ENCODE data around the gene METTL2A.
A peak's percentile ranks its signal among the peaks of the same experiment; 100 is the strongest.
"Not testable (repeated sequence)": the region's sequence is repeated elsewhere in the genome, so short reads cannot be mapped to it uniquely, and the experiment has no call there.

Gene METTL2A, protein sequence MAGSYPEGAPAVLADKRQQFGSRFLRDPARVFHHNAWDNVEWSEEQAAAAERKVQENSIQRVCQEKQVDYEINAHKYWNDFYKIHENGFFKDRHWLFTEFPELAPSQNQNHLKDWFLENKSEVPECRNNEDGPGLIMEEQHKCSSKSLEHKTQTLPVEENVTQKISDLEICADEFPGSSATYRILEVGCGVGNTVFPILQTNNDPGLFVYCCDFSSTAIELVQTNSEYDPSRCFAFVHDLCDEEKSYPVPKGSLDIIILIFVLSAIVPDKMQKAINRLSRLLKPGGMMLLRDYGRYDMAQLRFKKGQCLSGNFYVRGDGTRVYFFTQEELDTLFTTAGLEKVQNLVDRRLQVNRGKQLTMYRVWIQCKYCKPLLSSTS

DNA sequence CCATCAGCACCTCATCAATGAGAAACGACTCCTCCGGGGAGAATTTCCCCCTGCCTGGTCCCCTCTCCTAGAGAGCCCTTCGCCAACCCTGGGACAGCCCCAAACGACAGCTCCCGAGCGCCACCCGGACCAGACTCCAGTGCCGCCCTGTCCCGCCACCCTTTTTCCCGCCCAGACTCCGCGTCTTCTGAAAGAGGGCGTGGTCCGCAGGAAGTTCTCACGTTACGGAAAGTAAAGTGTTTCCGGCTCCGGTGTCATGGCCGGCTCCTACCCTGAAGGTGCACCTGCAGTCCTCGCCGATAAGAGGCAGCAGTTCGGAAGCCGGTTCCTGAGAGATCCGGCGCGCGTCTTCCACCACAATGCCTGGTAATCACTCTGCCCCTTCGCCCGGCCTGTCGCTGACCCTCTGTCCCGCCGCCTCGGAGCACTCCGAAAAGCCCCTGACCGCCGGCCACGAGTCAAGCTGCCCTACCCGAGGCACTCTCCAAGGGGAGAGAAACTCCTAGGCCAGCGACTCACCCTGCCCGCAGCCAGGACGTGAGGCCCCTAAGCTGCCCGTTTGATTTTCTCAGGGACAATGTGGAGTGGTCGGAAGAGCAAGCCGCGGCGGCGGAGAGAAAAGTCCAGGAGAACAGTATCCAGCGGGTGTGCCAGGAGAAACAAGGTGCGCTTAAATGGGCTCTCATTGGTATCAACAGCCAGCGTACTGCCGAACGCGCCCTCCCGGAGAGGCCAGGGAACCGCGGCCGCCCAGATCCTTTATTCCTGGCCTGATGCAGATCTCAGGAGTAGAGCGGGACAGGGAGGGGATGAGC, at the start of gene METTL2A:
TSS of gene METTL2A (plus strand) at position 251 of the 815 bp plus-strand sequence. CDS start at position 257, 6 bp downstream.
- peak; percentile 89 to 92 for DNase-seq

DNA sequence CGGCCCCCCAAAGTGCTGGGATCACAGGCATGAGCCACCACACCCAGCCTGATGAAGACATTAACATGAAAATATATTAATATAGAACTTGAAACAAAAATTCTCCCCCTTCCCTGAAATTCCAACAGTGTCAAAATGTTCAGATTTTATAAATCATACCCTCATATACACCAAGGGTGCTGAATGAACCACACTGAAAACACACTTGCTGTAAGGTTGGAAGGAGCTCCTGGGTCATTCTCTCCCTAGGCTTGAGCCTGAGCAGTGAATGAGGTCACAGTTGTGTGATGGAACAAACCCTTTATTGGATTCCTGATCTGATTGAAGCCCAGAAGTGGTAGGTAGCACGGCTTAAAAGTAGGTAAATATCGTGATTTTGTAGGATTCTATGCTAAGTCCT, 43.4 kb upstream of the METTL2A start, which contains the start of gene EFCAB3:
TSS of gene EFCAB3 (plus strand) at position 301 of the 400 bp plus-strand sequence. CDS start 2,427 bp downstream, outside the sequence.
- DNase-seq = no peak

DNA sequence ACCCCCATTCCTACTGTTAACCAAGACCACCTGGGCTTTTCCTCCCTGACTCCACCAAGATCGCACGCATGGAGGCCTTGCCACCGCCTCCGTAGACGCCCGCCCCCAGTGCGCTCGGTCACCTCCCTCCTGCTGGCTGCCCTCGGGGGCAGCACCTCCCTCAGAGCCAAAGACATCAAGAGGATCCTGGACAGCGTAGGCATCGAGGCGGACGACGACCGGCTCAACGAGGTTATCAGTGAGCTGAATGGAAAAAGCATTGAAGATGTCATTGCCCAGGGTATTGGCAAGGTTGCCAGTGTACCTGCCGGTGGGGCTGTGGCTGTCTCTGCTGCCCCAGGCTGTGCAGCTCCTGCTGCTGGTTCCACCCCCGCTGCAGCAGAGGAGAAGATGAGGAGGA, 42.1 kb upstream of the METTL2A start:
- DNase-seq = no peak

DNA sequence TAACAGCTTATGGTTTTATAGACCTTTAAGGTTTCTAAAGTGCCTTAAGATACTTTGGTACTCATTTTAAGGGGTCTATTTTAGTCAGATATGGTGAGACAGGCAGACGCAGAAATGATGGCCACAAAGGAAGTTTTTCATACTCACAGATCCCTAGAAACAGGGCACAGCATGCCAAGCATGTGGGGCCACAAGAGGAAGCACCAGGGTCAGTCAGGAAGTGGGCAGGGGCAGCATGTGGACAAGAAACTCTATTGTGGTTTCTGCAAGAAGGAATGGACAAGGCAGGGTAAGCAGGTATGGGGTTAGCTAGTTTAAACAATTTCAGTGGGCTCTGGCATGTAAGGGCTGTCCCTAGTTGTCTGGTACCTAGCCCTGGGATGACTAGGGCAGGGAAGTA, 34.8 kb upstream of the METTL2A start:
- no peak for DNase-seq

DNA sequence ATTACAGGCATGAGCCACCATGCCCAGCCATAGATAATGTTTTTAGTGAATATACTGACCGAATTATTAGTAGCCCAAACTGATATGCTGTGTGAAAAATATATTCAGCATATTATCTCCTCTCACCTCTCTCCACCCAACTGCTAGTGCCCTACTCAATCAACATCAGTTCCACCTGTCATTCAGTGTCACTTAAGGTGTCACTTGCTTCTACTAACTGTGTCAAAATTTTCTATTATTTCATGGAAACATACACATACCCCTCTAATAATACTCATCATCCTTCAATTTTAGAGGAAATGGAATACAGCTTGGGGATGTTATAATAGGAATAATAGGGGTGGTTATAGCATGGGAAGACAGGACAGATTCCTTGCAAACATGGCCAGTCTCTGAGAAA, 30.8 kb upstream of the METTL2A start:
- DNase-seq = no peak

DNA sequence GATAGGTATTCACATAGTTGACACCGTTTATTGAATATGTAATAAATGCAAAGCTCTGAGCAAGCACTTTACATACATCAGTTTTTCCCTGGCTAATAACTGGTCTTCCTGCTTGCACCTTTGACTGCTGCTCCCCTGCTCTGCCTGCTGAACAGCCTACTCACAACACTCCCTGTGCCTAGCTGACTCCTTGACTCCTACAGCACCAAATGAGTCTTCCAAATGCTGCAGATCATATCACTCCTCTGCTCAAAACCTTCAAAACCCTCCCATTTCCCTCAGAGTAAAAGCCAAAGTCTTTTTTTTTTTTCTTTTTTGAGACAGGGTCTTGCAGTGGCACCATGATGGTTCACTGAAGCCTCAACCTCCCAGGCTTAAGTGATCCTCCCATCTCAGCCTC, 24.8 kb upstream of the METTL2A start:
- no peak for DNase-seq

DNA sequence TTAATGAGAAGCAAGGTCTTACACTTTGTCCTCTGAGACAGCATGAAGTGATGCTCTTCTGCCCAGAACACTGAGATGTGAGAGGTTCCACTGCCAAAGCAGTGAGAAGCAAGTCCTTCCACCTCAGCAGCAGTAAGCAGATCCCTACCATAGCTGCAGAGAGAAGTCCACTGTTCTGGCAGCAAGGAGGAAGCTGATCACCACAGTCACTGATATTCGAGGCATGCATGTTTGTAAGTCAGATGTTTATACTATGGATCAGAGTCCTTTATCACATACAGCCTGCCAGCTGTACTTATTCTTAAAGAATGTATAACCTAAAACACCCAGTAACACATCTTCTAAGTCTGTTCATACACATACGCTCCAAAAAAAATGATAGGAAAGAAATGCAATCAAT, 18.2 kb upstream of the METTL2A start:
- DNase-seq = no peak

DNA sequence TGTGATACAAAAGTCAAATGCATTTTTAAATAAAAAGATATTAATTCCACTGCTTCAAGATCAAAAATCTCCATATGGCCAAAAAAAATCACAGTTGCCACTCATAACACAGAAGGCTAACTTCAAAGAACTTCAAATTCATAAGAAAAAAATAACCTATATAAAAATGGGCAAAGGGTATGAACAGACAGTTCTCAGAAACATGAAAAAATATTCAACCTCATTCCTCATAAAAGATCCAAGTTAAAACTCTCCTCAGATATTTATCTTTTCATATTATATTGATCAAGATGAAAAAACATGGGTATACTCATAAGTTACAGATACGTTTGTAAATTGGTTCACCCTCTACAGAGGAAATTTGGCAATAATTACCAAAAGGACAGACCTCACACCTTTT, 10.6 kb upstream of the METTL2A start:
- not testable (repeated sequence) for DNase-seq

DNA sequence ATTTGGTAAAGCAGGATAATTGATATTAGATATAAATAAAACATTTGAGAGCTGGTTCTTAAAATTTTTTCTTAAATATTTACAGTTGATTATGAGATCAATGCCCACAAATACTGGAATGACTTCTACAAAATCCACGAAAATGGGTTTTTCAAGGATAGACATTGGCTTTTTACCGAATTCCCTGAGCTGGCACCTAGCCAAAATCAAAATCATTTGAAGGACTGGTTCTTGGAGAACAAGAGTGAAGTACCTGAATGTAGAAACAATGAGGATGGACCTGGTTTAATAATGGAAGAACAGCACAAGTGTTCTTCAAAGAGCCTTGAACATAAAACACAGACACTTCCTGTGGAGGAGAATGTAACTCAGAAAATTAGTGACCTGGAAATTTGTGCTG, 2.5 kb downstream of the METTL2A start:
- DNase-seq = not testable (repeated sequence)

DNA sequence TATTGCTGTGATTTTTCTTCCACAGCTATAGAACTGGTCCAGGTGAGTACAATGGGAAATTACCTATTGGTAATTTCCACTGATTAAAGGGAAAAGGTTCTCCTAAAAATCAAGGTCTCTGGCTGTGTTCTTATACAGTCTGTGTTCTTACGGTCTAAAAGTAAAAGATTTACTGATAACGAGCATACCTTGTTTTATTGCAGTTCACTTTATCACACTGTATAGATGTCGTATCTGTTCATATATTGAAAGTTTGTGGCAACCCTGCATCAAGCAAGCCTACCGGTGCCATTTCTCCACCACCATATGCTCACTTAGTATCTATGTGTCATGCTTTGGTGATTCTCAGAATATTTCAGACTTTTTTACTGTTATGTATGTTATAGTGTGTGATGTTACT, 11.6 kb downstream of the METTL2A start:
- DNase-seq = not testable (repeated sequence)

DNA sequence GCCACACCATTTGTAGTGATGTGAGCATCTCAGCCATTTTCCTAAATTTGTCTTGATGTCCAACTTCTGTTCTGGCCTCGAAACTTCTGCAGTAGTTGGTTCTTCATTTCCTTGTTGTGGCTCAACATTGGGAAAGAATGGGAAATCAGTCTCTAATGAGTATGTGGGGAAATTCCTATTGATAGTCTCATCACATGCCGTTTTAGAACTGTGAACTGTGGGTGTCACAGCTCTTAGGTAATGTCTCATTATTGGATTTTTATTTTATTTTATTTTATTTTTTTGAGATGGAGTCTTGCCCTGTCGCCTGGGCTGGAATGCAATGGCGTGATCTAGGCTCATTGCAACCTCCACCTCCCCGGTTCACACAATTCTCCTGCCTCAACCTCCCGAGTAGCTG, 17.5 kb downstream of the METTL2A start:
- not testable (repeated sequence) for DNase-seq

DNA sequence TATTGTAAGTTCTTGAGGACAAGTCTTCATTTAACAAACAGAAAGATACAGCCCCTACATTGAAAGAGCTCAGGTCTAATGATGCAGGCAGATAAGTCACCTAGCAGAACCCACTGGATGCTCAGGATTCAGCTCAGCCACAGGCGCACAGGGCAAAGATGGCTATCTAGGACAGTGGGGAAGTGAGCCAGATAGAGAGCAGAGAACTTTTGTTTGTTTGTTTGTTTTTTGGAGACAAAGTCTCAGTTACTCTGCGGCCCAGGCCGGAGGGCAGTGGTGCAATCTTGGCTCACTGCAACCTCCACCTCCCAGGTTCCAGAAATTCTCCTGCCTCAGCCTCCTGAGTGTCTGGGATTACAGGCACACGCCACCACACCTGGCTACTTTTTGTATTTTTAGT, 20.4 kb downstream of the METTL2A start:
- DNase-seq = no peak

DNA sequence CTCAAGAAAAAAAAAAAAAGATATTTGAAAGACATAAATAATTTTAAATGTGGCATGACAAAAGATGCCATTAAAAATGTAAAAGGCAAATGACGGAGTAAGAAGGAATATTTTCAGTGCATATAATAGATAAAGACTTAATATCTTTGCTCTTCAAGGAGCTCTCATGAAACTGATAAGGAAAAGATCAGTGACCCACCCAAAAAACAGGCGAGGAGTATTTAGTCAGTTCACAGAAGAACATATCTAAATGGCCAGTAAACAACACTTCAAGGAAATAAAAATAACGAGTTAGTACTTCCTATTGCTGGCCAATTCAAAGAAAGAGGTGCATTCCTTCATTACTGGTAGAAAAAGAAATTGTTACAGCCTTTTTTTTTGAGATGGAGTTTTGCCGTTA, 22.1 kb downstream of the METTL2A start:
- not testable (repeated sequence) for DNase-seq

DNA sequence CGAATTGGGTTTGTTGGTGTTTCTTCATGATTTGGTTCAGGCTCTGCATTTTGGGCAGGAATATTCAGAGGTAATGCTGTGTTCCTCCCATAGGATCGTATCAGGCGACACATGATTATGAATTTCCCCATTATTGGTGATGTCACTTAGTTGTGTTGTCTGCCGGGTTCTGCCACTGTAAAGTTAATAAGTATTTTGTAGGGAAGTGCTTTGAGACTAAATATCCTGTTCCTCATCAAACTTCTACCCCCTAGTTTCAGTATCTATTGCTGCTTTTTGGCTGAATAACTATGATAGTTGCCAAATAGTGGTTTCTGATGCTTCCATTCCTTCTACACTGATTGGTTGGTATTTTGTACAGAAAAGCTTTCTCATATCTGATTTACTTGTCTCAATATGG, 28.5 kb downstream of the METTL2A start:
- DNase-seq = not testable (repeated sequence)

DNA sequence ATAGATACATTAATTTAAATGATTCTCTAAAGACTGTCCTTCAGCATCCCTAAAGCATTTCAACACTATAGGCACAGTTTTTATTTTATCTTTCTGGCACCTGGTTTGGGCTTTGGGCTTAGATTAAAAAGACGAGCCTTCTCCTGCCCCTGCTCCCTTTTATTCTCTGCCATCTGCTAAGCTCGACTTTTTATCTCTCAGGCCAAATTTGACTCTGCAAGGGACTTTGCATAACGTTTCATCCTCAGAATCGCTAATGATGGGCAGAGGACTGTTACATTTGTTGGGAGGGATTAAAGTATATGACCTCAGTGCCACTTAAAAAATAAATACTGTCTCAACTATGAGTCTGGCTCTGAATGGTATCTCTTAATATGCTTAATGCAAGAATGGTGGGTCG, 29.3 kb downstream of the METTL2A start:
- DNase-seq = not testable (repeated sequence)

DNA sequence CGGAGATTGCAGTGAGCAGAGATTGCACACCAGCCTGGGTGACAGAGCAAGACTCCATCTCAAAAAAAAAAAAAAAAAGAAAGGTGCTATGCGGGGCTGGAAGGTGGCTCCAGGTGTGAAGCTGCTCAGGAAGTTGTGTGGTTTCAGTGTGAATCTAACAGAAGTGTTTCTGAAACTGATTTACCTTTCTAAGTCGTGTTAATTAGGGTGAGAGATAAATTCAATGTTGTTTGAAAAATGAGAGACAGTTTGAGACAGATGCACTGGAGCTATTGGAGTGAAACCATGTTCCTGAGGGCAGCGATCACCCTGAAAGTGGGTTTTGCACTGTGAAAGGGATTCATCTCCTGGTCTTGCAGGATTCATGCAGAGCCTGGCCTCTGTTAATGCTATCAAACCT, 30.0 kb downstream of the METTL2A start:
- DNase-seq = not testable (repeated sequence)

DNA sequence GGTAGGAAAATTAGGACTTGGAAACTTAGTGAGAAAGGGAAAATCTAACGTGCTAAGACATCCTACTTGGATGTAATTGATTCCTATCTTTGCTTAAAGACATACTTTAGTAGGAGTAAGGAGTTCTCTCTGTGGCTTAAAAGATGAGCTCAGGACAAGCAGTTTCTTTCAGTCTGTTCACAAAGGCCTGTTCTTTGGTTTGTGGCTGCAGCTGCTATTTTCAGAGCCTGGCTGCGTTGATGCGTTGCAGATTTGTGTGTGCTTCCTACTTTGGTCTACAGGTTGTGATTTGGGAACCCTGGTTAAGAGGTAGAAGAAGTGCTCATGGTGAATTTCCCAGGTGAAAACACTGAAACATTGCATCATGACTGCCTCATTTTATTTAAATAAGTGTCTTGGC, 30.4 kb downstream of the METTL2A start:
- DNase-seq = not testable (repeated sequence)

DNA sequence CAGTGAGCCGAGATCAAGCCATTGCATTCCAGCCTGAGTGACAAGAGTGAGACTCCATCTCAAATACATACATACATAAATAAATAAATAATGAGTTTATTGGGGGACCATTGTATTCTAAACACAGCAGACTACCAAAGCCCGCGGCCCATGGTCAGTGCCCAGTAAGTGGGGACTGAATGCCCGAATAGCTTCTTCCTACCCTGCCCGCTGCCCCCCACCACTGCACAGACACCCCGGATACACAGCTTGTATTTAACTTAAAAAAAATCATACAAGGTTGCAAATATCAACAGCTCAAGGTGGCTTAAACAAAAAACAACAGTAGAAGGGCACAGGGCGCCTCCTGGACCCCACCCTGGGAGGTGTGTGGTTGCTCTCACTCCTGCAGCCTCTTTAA, 32.3 kb downstream of the METTL2A start:
- no peak for DNase-seq

DNA sequence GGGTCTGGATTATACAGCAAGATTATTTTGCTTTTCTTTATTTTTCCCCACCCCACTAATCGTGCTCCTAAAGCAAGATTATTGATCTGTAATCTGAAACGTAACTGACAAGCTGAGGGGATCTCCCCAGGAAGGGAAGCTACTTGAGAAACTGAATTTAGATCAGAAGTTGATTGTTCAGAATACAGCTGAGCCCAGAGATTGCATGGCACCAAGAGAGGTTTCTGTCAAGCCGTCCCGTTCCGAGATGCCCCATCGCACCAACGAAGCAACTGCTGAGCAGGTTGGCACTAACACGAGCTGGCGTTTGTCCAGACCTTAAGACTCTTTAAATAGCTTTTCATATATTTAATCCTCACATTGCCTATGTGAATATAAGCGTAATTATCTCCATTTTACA, 34.8 kb downstream of the METTL2A start:
- DNase-seq = not testable (repeated sequence)

DNA sequence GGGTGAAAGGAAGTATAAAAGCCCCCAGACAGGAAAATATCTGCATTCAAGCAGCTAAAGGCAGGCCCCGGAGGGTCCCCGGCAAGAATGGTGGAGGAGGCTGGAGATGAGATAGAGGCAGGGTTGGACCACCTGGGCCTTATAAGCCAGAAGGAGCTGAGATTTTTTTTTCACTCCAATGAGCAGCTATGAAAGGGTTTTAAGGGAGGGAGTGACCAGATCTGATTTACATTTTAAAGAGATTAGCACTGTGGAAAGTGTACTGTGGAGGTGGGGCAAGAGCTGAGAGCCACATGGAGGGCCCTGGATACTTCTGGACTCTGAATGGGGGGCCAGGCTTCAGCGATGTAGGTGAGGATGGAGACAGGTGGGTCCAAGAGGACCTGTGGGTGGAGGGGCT, 40.7 kb downstream of the METTL2A start:
- not testable (repeated sequence) for DNase-seq

DNA sequence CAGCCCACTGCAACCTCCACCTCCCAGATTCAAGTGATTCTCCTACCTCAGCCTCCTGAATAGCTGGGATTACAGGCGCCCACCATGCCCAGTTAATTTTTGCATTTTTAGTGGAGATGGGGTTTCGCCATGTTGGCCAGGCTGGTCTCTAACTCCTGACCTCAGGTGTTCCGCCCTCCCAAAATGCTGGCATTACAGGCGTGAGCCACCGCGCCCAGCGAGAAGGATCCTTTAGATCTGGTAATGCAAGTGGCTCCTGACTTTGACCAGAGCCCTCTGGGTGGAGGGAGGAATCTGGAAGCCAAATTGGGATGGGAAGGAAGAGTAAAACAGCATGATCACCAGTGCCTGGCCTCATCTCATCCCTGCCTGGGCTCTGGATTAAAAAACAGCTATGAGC, 41.6 kb downstream of the METTL2A start:
- not testable (repeated sequence) for DNase-seq

DNA sequence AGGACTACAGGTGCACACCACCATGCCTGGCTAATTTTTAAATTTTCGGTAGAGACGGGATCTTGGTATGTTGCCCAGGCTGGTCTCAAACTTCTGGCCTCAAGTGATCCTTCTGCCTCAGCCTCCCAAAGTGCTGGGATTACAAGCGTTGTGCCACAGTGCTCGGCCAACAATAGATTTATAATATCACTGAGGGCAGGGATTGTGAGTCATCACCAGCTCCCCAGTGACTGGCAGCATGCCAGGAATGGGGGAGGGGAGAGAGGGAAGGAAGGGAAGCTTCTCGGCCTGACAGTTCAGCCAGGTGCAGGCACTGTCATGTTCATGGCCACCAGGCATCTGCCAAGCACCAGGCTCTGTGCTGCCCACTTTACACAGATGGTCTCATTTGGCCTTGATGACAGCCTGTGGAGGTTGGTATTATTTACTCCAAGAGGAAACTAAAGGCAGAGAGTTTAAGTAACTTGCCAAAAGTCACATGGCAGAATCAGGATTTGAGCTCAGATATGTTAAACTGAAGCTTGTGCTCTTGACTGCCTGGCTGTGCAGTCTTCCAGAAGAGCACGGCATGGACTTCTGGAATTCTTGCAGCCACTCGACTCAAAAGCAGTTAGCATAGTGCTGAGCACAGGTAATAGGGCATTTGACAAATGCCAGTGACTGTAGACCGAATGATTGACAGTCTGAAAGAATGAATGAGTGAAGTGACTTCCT, 47.1 kb downstream of the METTL2A start:
- peak; percentile 4 to 60 for DNase-seq

DNA sequence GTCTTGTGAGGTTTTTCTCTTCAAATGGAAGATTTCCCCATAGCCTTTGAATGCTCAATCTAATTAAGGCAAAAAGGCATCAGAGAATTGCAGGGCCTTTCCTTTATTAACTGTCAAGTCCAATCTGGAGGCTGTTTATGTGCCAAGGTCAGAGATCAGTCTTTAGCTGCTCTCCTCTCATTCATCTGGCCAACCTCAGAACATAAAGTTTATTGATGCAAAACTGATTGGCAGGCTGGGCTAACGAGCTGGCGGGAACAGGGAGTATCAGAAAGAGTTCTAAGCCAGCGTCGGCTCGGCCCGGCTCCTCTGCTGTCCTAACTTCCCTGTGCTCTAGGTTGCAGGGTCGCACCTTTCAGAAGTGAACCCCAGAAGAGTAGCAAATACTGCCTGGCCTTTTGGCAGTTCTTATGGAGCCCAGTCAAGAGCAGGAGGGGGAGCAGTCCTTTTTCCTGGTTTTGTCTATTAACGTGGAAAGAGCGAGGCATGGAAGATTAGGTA, 47.7 kb downstream of the METTL2A start:
- DNase-seq = not testable (repeated sequence)
